ENCODE results near the gene ZNRF2.
A peak's percentile ranks its signal among the peaks of the same experiment; 100 is the strongest.

ZNRF2 gene

GRCh38 chr7:30405179-30405578 is 120.8 kb downstream of the ZNRF2 start:
- no peak for DNase-seq (ENCODE audit: low read depth, low spot score)

- DNase-seq (ENCODE audit: low read depth, low spot score) = peak; percentile 48
Measured at GRCh38 chr7:30406664-30407425, 122.4 kb downstream of the ZNRF2 start.

- no peak for DNase-seq (ENCODE audit: low read depth, low spot score)
Measured at GRCh38 chr7:30411173-30411572, 126.8 kb downstream of the ZNRF2 start.

- DNase-seq (ENCODE audit: low read depth, low spot score) = no peak
Measured at GRCh38 chr7:30411897-30412296, 127.5 kb downstream of the ZNRF2 start.

GRCh38 chr7:30412782-30413504 is 128.5 kb downstream of the ZNRF2 start:
- DNase-seq (ENCODE audit: low read depth, low spot score) = peak; percentile 89

GRCh38 chr7:30413864-30414263 is 129.5 kb downstream of the ZNRF2 start:
- DNase-seq (ENCODE audit: low read depth, low spot score) = no peak

All from astrocyte of the hippocampus (primary cell).